Fibroblast of mammary gland (primary cell): ENCODE results near the gene SLC8A1.
"Not testable (repeated sequence)": the region's sequence is repeated elsewhere in the genome, so short reads cannot be mapped to it uniquely, and the experiment has no call there.

Source experiments
- DNase-seq: peaks from one replicate; pipeline ENCODE4 v3.0.0-alpha.2; 2010; ENCODE audit warnings: low read depth
- H3K4me3 ChIP-seq: 2 replicates; pipeline ENCODE4 v1.5.1; 2011; ENCODE audit warnings: low read depth, mild to moderate bottlenecking, low read length, moderate library complexity; ENCODE audit not compliant: control insufficient read depth
- TF ChIP-seq, protein P1 (sequence below): conservative IDR thresholded peaks from 2 replicates; pipeline ENCODE4 v1.5.1; 2011; ENCODE audit warnings: low read depth, low read length, inconsistent platforms; ENCODE audit not compliant: control insufficient read depth, insufficient read depth

The SLC8A1 gene

DNA sequence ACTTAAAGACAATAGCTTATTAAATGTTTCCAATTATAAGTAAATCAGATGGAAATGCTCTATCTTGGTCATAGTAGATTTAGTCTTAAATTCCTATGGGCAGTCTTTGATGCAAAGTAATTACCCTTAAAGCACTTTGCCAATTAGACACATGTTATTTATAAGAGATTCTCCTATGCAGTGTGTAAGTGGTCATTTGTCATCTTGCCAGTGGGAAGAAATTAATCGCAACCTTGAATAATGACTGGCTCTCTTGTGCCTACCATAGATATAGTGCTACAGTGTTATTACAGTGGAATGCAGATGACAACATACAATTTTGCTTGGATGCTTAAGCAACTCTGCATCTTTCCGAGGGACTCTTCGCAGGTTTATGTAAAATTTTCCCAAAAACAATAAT is 361.8 kb downstream of the SLC8A1 start:
- H3K4me3 ChIP-seq, result no peak overlapping the region
- DNase-seq, result no peak
- TF ChIP-seq, protein P1, sequence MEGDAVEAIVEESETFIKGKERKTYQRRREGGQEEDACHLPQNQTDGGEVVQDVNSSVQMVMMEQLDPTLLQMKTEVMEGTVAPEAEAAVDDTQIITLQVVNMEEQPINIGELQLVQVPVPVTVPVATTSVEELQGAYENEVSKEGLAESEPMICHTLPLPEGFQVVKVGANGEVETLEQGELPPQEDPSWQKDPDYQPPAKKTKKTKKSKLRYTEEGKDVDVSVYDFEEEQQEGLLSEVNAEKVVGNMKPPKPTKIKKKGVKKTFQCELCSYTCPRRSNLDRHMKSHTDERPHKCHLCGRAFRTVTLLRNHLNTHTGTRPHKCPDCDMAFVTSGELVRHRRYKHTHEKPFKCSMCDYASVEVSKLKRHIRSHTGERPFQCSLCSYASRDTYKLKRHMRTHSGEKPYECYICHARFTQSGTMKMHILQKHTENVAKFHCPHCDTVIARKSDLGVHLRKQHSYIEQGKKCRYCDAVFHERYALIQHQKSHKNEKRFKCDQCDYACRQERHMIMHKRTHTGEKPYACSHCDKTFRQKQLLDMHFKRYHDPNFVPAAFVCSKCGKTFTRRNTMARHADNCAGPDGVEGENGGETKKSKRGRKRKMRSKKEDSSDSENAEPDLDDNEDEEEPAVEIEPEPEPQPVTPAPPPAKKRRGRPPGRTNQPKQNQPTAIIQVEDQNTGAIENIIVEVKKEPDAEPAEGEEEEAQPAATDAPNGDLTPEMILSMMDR, result no peak

DNA sequence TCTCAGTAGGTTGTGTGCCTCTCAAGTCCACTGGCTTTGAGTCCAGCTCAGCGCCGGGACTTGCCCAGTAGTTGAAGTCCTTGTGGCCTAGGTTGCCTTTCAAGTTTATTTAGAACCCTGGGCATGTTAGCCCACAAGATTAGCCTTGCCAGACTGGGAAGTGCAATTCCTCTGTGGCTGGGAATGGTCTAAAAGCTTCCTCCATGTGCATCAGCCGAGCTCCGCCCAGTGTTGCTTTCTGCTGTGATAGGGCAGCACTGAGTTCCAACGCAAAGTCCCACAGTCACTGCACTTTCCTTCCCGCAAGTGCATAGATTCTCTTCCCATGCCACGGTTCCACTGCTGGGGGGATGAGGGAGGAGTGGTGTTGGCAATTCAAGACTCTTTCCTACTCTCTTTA is 364.0 kb downstream of the SLC8A1 start:
- TF ChIP-seq, protein P1, result no peak
- DNase-seq, result no peak
- H3K4me3 ChIP-seq, result no peak overlapping the region

DNA sequence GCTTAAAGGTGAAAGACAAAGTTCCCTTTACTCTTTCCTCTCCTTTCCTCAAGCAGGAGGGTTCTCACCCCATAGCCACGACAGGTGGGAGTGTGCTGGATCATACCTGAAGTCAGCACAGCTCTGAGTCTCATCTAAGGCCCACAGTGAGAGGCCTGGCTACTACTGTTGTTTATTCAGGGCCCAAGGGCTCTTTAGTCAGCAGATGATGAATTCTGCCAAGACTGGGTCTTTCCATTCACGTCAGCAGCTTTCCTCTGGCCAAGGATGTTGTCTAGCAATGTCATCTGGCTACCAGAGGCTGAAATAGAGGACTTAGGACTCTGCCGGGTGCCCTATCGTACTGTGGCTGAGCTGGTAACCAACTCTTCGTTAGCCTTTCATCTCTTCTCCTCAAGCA is 364.5 kb downstream of the SLC8A1 start:
- TF ChIP-seq, protein P1, result no peak
- DNase-seq, result peak; percentile 63
- no peak overlapping the region for H3K4me3 ChIP-seq

DNA sequence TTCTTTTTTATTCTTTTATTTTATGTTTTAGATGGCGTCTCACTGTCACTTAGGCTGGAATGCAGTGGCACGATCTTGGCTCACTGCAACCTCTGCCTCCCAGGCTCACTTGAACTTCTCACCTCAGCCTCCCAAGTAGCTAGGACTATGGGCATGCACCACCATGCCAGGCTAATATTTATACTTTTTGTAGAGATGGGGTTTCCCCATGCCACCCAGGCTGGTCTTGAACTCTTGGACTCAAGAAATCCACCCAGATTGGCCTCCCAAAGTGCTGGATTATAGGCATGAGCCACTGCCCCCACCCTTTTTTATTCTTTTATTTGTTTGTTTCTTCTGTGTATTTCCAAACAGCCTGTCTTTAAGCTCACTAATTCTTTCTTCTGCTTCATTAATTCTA is 366.1 kb downstream of the SLC8A1 start:
- TF ChIP-seq, protein P1, result no peak
- DNase-seq, result no peak
- H3K4me3 ChIP-seq, result no peak overlapping the region

DNA sequence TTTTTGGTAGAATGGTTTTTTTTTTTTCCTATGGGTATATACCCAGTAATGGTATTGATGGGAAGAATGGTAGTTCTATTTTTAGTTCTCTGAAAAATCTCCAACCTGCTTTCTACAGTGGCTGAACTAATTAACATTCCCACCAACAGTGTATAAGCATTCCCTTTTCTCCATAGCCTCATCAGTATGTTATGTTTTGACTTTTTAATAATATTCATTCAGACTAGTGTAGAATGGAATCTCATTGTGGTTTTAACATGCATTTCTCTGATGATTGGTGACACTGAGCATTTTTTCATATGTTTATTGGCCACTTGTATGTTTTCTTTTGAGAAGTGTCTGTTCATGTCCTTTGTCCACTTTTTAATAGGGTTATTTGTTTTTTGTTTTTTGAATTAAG is 378.6 kb downstream of the SLC8A1 start:
- not testable (repeated sequence) for DNase-seq

DNA sequence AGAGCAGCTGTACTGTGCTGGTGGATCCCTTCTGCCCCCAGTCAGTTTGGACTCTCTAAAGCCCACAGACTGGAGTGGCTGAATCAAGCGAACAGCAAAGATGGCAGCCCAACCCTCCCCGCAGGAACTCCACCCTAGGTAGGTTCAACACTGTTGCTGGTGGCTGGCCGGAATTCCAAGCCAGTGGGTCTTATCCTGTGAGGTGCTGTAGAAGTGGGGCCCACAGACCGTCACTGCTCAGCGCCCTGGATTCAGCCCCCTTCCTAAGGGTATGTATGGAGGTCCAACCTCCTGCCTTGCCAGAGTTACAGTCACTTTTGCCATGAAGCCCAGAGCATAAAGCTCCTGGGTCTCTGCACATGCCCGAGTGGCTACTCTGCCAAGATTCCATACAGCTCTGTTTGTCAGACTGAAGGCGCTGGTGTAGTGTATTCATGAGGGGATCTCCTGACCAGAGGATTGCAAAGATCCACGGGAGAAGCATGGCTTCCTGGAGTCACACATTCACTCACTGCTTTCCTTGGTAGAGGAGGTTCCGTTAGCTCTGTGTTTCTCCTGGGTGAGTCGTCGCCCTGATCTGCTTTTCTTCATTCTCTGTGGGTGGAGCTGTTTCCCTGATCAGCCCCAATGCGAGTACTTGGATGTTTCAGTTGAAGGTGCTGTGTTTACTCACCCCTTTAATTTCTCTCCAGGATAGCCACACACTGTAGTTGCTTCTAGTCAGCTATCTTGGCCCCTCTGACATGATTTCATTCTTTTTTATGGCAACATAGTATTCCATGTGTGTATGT is 379.3 kb downstream of the SLC8A1 start:
- H3K4me3 ChIP-seq, result no peak overlapping the region
- TF ChIP-seq, protein P1, result no peak
- DNase-seq, result no peak

More for the DNA sequence above, 378.6 kb downstream of the SLC8A1 start:
- not testable (repeated sequence) for H3K4me3 ChIP-seq

DNA sequence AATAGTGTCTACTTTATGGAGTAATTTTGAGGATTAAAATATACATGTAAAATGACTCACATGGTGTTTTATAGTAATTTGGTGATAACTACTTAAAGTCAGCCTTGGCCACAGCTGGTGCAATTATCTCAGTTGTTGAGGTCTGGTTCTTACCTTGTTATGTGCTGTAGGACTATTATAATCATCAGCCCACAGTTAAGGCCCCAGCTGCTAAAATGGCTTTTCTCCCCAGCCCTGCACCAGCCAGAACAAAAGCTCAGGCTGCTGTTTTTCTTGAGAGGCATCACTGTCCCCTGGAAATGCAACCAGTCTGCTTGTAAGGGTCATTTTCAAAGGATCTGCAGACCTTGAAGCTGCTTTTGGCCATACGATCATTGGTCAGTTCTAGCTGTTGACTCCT is 389.5 kb downstream of the SLC8A1 start:
- TF ChIP-seq, protein P1, result no peak
- DNase-seq, result no peak
- no peak overlapping the region for H3K4me3 ChIP-seq
